GM19467 (cell line): ENCODE results near the gene SCGB1A1.
"Not testable (repeated sequence)": the region's sequence is repeated elsewhere in the genome, so short reads cannot be mapped to it uniquely, and the experiment has no call there.

Experiments
- ATAC-seq: cut with Tn5 transposase; IDR thresholded peaks from one replicate; pipeline ENCODE4 v1.9.1; 2021; ENCODE audit warnings: mild to moderate bottlenecking, moderate library complexity; ENCODE audit not compliant: unreplicated experiment

The SCGB1A1 gene

GRCh38 chr11:62418733-62419132, at the start of gene SCGB1A1:
SCGB1A1 (plus strand) TSS chr11:62419033; CDS start chr11:62419096, 63 bp downstream.
- no peak for ATAC-seq

GRCh38 chr11:62370743-62371440, 47.9 kb upstream of the SCGB1A1 start:
- ATAC-seq: no peak

- no peak for ATAC-seq
Measured at GRCh38 chr11:62372871-62373270, 46.0 kb upstream of the SCGB1A1 start.

- ATAC-seq: no peak
Measured at GRCh38 chr11:62373464-62374119, 45.2 kb upstream of the SCGB1A1 start.

GRCh38 chr11:62374801-62375200, 44.0 kb upstream of the SCGB1A1 start:
- ATAC-seq: no peak

- ATAC-seq: not testable (repeated sequence)
Measured at GRCh38 chr11:62378459-62379063, 40.3 kb upstream of the SCGB1A1 start.

- not testable (repeated sequence) for ATAC-seq
Measured at GRCh38 chr11:62379586-62379985, 39.2 kb upstream of the SCGB1A1 start.

- not testable (repeated sequence) for ATAC-seq
Measured at GRCh38 chr11:62380821-62381245, 38.0 kb upstream of the SCGB1A1 start.

- no peak for ATAC-seq
Measured at GRCh38 chr11:62383822-62384221, 35.0 kb upstream of the SCGB1A1 start.

GRCh38 chr11:62386083-62386482, 32.8 kb upstream of the SCGB1A1 start:
- ATAC-seq: not testable (repeated sequence)

GRCh38 chr11:62387381-62387780, 31.5 kb upstream of the SCGB1A1 start:
- no peak for ATAC-seq

- ATAC-seq: no peak
Measured at GRCh38 chr11:62388999-62389398, 29.8 kb upstream of the SCGB1A1 start.

GRCh38 chr11:62390237-62390636, 28.6 kb upstream of the SCGB1A1 start:
- no peak for ATAC-seq

GRCh38 chr11:62390722-62391121, 28.1 kb upstream of the SCGB1A1 start:
- no peak for ATAC-seq

GRCh38 chr11:62391642-62392425, 27.0 kb upstream of the SCGB1A1 start:
- no peak for ATAC-seq

- ATAC-seq: no peak
Measured at GRCh38 chr11:62392506-62392905, 26.3 kb upstream of the SCGB1A1 start.

GRCh38 chr11:62393061-62393611, 25.7 kb upstream of the SCGB1A1 start:
- no peak for ATAC-seq

- no peak for ATAC-seq
Measured at GRCh38 chr11:62393735-62394134, 25.1 kb upstream of the SCGB1A1 start.

GRCh38 chr11:62394825-62395538, 23.9 kb upstream of the SCGB1A1 start:
- ATAC-seq: no peak

GRCh38 chr11:62395885-62396551, 22.8 kb upstream of the SCGB1A1 start:
- no peak for ATAC-seq
